Ascending aorta (tissue), 2 donors: ENCODE data around the gene CHRNA9. TPM values are rescaled to one million over a fixed set of nuclear protein-coding genes. Genes with fewer than 3 reads are reported as not detected.

Experiments used
- DNase-seq, 2 donors: peaks; one replicate each; pipeline ENCODE4 v3.0.0-alpha.2; 2019; ENCODE audit warnings: low spot score in 2 of 2
- H3K27ac ChIP-seq, 2 donors: fragments of 200-600 bp; sonication (generic); one replicate each; pipeline ENCODE4 v1.5.1; 2016 to 2017; ENCODE audit warnings: mild to moderate bottlenecking in 1 of 2
- H3K27me3 ChIP-seq: fragments of 200-600 bp; sonication (generic); one replicate; pipeline ENCODE4 v1.5.1; 2017
- H3K36me3 ChIP-seq, 2 donors: fragments of 200-600 bp; sonication (generic); one replicate each; pipeline ENCODE4 v1.5.1; 2016
- H3K4me1 ChIP-seq, 2 donors: fragments of 200-600 bp; sonication (generic); one replicate each; pipeline ENCODE4 v1.5.1; 2016 to 2017; ENCODE audit warnings: mild to moderate bottlenecking in 1 of 2
- H3K4me3 ChIP-seq, 2 donors: fragments of 200-600 bp; sonication (generic); one replicate each; pipeline ENCODE4 v1.5.1; 2016 to 2017; ENCODE audit warnings: mild to moderate bottlenecking in 1 of 2
- H3K9me3 ChIP-seq, 2 donors: fragments of 200-600 bp; sonication (generic); one replicate each; pipeline ENCODE4 v1.5.1; 2016
- CTCF ChIP-seq, 3 experiments: fragments of 200-600 bp in 2 of 3; fragments of 450-650 bp in 1 of 3; sonication (generic) in 2 of 3; IDR thresholded peaks; one replicate each; pipeline ENCODE4 v1.5.1; 2016 to 2019; ENCODE audit warnings: antibody characterized with exemption in 3 of 3, mild to moderate bottlenecking in 1 of 3, moderate library complexity in 1 of 3
- intact Hi-C: fragments of 100-400 bp; cut with DNase I; formaldehyde crosslinking; loops from one replicate; pipeline ENCODE4 v1.15.1; 2023
- total RNA-seq: library from RNA; depleted of rRNA; stranded (reverse); fragments of >200 nt; gene quantifications from one replicate; pipeline ENCODE4 v1.1.0, GENCODE V29; 2016

Gene CHRNA9
- total RNA-seq, 1 donor from 2014 or later: not detected

GRCh38 chr4:40300371-40301162 is 34.6 kb upstream of the CHRNA9 start:
- Histone ChIP-seq H3K4me1 (no peaks in the 10 kb centered on the region), H3K9me3 (no peaks in the 10 kb centered on the region), H3K4me3 (no peak overlapping the region), H3K27ac (no peak overlapping the region), H3K36me3 (no peaks in the 10 kb centered on the region), H3K27me3 (no peaks in the 10 kb centered on the region)
- intact Hi-C loops: no loop called here
- TF ChIP-seq CTCF (IDR thresholded peaks at IDR 0.05): no peak
- no peak for DNase-seq

GRCh38 chr4:40301603-40302002 is 33.5 kb upstream of the CHRNA9 start:
- H3K4me1 ChIP-seq: no peaks in the 10 kb centered on the region
- DNase-seq: no peak

GRCh38 chr4:40303751-40304150 is 31.4 kb upstream of the CHRNA9 start:
- no peak overlapping the region for H3K4me3 ChIP-seq
- H3K27ac ChIP-seq: no peak overlapping the region
- no peaks in the 10 kb centered on the region for H3K9me3 ChIP-seq
- DNase-seq: no peak
- intact Hi-C loops: no loop called here
- H3K4me1 ChIP-seq: no peaks in the 10 kb centered on the region
- no peaks in the 10 kb centered on the region for H3K27me3 ChIP-seq
- no peaks in the 10 kb centered on the region for H3K36me3 ChIP-seq
- TF ChIP-seq CTCF (IDR thresholded peaks at IDR 0.05): no peak

More at GRCh38 chr4:40301603-40302002, 33.5 kb upstream of the CHRNA9 start:
- Histone ChIP-seq H3K27ac (no peak overlapping the region), H3K9me3 (no peaks in the 10 kb centered on the region), H3K27me3 (no peaks in the 10 kb centered on the region), H3K4me3 (no peak overlapping the region), H3K36me3 (no peaks in the 10 kb centered on the region)
- intact Hi-C loops: no loop called here
- no peak for TF ChIP-seq CTCF (IDR thresholded peaks at IDR 0.05)

- Histone ChIP-seq H3K4me3 (no peak overlapping the region), H3K27ac (no peak overlapping the region), H3K9me3 (no peaks in the 10 kb centered on the region), H3K36me3 (no peaks in the 10 kb centered on the region), H3K4me1 (no peaks in the 10 kb centered on the region), H3K27me3 (no peaks in the 10 kb centered on the region)
- intact Hi-C loops: no loop called here
- DNase-seq: no peak
- TF ChIP-seq CTCF (IDR thresholded peaks at IDR 0.05): no peak
Measured at GRCh38 chr4:40305328-40306170, 29.6 kb upstream of the CHRNA9 start.

- Histone ChIP-seq H3K9me3 (no peaks in the 10 kb centered on the region), H3K27ac (no peak overlapping the region), H3K4me1 (no peaks in the 10 kb centered on the region), H3K36me3 (no peaks in the 10 kb centered on the region), H3K27me3 (no peaks in the 10 kb centered on the region), H3K4me3 (no peak overlapping the region)
- no peak for DNase-seq
- no peak for TF ChIP-seq CTCF (IDR thresholded peaks at IDR 0.05)
- intact Hi-C loops: no loop called here
Measured at GRCh38 chr4:40306226-40306625, 28.9 kb upstream of the CHRNA9 start.
